Measurements from ENCODE around the gene MCEE.

Gene MCEE

DNA sequence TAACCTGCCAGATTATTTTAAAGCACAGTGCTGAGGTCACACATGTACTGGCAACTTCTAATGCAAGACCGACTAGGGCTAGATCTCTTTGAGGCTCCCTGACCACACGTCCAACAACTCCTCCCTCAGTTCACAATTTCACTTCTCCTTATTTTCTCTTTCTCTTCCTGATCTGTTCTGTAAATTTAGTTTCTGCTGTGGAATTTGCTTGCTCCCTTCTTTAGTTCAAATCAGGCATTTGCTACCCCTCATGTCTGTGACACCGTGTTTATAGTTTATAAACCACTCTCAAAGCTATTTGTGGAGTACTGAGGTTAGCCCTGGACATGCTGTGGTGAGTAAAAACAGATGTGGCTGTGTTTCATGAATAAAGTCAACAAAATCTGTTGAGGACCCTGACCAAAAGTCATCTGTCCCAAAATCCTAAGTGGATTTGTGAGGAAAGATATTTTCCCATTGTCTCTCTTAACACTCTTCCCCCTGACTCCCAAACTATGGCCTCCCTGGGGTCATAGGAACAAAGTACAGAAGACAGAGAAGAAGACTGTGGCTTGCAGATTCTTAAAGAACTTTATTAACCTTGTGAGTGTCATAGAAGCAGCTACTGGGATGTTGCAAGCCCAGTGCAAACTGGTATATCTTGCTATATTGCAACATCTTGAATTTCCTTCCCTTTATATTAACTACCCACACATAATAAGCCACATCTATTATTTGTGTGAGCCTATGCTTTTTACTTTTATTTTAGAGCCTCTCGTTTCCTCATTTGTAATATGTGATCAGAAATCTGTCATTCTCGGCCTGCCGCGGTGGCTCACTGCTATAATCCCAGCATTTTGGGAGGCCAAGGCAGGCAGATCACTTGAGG is 65.0 kb downstream of the MCEE start:
- H2AK5ac ChIP-seq (ENCODE audit: low read depth, low read length), result no peak overlapping the region
- H3K9ac ChIP-seq (ENCODE audit: low read depth, low read length, poor library complexity), result no peak overlapping the region
- H3K36me3 ChIP-seq (replicated peaks in 1 of 2; ENCODE audit: control insufficient read depth in 2 of 2, insufficient read depth in 2 of 2, low read length in 2 of 2), result no peaks in the 10 kb centered on the region
- no peak for DNase-seq (ENCODE audit: low spot score)
- H4K91ac ChIP-seq (ENCODE audit: low read depth, low read length, poor library complexity), result no peak overlapping the region
- H3K14ac ChIP-seq (ENCODE audit: low read length), result no peak overlapping the region
- no peak overlapping the region for H3K27ac ChIP-seq (replicated peaks; ENCODE audit: low read length)
- no peak overlapping the region for H3K4me2 ChIP-seq (ENCODE audit: insufficient read depth, low read length, poor library complexity, severe bottlenecking)
- H3K4ac ChIP-seq (ENCODE audit: low read length), result no peak overlapping the region
- H4K8ac ChIP-seq (ENCODE audit: low read depth, low read length), result no peak overlapping the region
- peaks cover 0 to 30% (median 2%) of the 10 kb centered on the region in 3 experiments for H3K27me3 ChIP-seq (ENCODE audit: control insufficient read depth in 3 of 3, insufficient read depth in 3 of 3, low read depth in 1 of 3, low read length in 3 of 3)
- peaks cover 0 to 4% of the 10 kb centered on the region in 2 donors for H3K4me1 ChIP-seq (ENCODE audit: control insufficient read depth in 2 of 2, insufficient read depth in 1 of 2, low read depth in 1 of 2, low read length in 2 of 2)
- no peak overlapping the region for H3K23ac ChIP-seq (ENCODE audit: low read depth, low read length, poor library complexity)
- WGBS, 2 donors (ENCODE audit: extremely low coverage in 2 of 2, insufficient read length in 2 of 2, insufficient replicate concordance in 1 of 2), result no CpG with 5 or more reads among the region's 7 CpGs
- H3K9me3 ChIP-seq (replicated peaks in 1 of 2; ENCODE audit: control insufficient read depth in 2 of 2, insufficient read depth in 1 of 2, low read depth in 1 of 2, low read length in 2 of 2), result no peaks in the 10 kb centered on the region
- no peak overlapping the region for H2AFZ ChIP-seq (ENCODE audit: low read length)
- no peak overlapping the region for H3K18ac ChIP-seq (ENCODE audit: low read length)
- peaks cover 8% of the 10 kb centered on the region for H3K79me1 ChIP-seq (ENCODE audit: low read depth, low read length)
- no peak overlapping the region for H3K4me3 ChIP-seq (ENCODE audit: low read length in 2 of 2)
- no peak overlapping the region for H2BK120ac ChIP-seq (ENCODE audit: low read depth, low read length)
- no peak overlapping the region for H2BK15ac ChIP-seq (ENCODE audit: low read length)
- H2BK5ac ChIP-seq (ENCODE audit: low read length), result no peak overlapping the region
- no peak overlapping the region for H2BK12ac ChIP-seq (ENCODE audit: low read length)

DNA sequence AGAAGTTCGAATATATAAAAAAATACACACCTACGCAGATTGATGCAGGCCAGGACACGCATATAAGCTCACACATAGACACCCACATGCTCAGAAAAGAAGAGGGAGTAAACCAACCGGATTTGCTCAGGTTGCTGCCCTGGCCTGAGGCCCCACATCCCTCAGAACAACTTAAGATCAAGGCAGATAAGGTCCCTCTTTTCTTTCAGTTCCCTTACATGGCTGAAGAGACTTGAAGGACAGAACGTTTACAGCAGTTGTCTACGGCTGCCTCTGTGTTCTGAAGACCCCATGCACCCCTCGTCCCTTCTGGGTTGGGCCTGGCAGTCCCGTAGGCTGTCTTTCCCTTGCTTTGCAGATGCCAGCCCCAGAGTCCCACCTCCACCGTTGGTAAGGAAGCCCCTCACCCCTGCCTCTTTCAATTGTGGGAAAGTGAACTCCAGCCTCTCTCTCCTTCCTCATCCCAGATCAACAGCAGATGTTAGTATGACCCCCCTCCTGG is 65.9 kb downstream of the MCEE start:
- H3K36me3 ChIP-seq (replicated peaks in 1 of 2; ENCODE audit: control insufficient read depth in 2 of 2, insufficient read depth in 2 of 2, low read length in 2 of 2), result no peaks in the 10 kb centered on the region
- no peak overlapping the region for H2BK120ac ChIP-seq (ENCODE audit: low read depth, low read length)
- no peak overlapping the region for H3K4ac ChIP-seq (ENCODE audit: low read length)
- H3K9me3 ChIP-seq (replicated peaks in 1 of 2; ENCODE audit: control insufficient read depth in 2 of 2, insufficient read depth in 1 of 2, low read depth in 1 of 2, low read length in 2 of 2), result no peaks in the 10 kb centered on the region
- no peak for DNase-seq (ENCODE audit: low spot score)
- no peak overlapping the region for H4K91ac ChIP-seq (ENCODE audit: low read depth, low read length, poor library complexity)
- no peak overlapping the region for H2BK12ac ChIP-seq (ENCODE audit: low read length)
- H3K14ac ChIP-seq (ENCODE audit: low read length), result no peak overlapping the region
- H3K23ac ChIP-seq (ENCODE audit: low read depth, low read length, poor library complexity), result no peak overlapping the region
- H3K18ac ChIP-seq (ENCODE audit: low read length), result no peak overlapping the region
- no peak overlapping the region for H3K27ac ChIP-seq (replicated peaks; ENCODE audit: low read length)
- peaks cover 0 to 38% (median 2%) of the 10 kb centered on the region in 3 experiments for H3K27me3 ChIP-seq (ENCODE audit: control insufficient read depth in 3 of 3, insufficient read depth in 3 of 3, low read depth in 1 of 3, low read length in 3 of 3)
- no peak overlapping the region for H3K9ac ChIP-seq (ENCODE audit: low read depth, low read length, poor library complexity)
- no peak overlapping the region for H2AK5ac ChIP-seq (ENCODE audit: low read depth, low read length)
- H3K79me1 ChIP-seq (ENCODE audit: low read depth, low read length), result peaks cover 5% of the 10 kb centered on the region
- no peak overlapping the region for H2AFZ ChIP-seq (ENCODE audit: low read length)
- no peak overlapping the region for H3K4me3 ChIP-seq (ENCODE audit: low read length in 2 of 2)
- H4K8ac ChIP-seq (ENCODE audit: low read depth, low read length), result no peak overlapping the region
- H3K4me1 ChIP-seq (ENCODE audit: control insufficient read depth in 2 of 2, insufficient read depth in 1 of 2, low read depth in 1 of 2, low read length in 2 of 2), result peaks cover 0 to 2% of the 10 kb centered on the region in 2 donors
- no peak overlapping the region for H3K4me2 ChIP-seq (ENCODE audit: insufficient read depth, low read length, poor library complexity, severe bottlenecking)
- no CpG with 5 or more reads among the region's 9 CpGs for WGBS, 2 donors (ENCODE audit: extremely low coverage in 2 of 2, insufficient read length in 2 of 2, insufficient replicate concordance in 1 of 2)
- H2BK15ac ChIP-seq (ENCODE audit: low read length), result no peak overlapping the region
- no peak overlapping the region for H2BK5ac ChIP-seq (ENCODE audit: low read length)

DNA sequence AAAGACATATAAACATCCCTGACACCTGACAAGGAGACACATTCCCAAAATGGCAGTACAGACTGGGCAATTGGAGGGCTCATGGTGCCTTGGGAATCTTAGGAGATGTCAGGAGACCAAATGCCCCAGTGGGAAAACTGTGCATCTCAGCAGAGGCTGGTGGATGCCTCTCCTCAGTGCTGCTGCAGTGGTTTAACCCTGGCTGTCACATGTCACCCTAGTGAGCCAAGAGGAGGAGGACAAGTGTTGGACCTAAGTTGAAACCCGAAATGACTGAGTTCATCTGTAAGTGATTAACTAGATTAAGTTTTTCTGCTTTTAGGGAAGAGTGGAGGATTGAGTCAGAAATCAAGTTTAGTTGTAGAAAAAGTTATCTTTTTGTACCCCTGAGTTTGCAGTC is 66.8 kb downstream of the MCEE start:
- Histone ChIP-seq H3K4me3 (ENCODE audit: low read length in 2 of 2) (no peak overlapping the region), H3K27me3 (ENCODE audit: control insufficient read depth in 3 of 3, insufficient read depth in 3 of 3, low read depth in 1 of 3, low read length in 3 of 3) (peaks cover 0 to 47% (median 2%) of the 10 kb centered on the region in 3 experiments), H3K23ac (ENCODE audit: low read depth, low read length, poor library complexity) (no peak overlapping the region), H3K79me1 (ENCODE audit: low read depth, low read length) (no peaks in the 10 kb centered on the region), H3K27ac (replicated peaks; ENCODE audit: low read length) (no peak overlapping the region), H3K36me3 (replicated peaks in 1 of 2; ENCODE audit: control insufficient read depth in 2 of 2, insufficient read depth in 2 of 2, low read length in 2 of 2) (no peaks in the 10 kb centered on the region), H3K4me1 (ENCODE audit: control insufficient read depth in 2 of 2, insufficient read depth in 1 of 2, low read depth in 1 of 2, low read length in 2 of 2) (no peaks in the 10 kb centered on the region), H3K4ac (ENCODE audit: low read length) (no peak overlapping the region), H4K8ac (ENCODE audit: low read depth, low read length) (no peak overlapping the region), H3K9ac (ENCODE audit: low read depth, low read length, poor library complexity) (no peak overlapping the region), H4K91ac (ENCODE audit: low read depth, low read length, poor library complexity) (no peak overlapping the region), H3K18ac (ENCODE audit: low read length) (no peak overlapping the region), H3K9me3 (replicated peaks in 1 of 2; ENCODE audit: control insufficient read depth in 2 of 2, insufficient read depth in 1 of 2, low read depth in 1 of 2, low read length in 2 of 2) (no peaks in the 10 kb centered on the region), H2BK12ac (ENCODE audit: low read length) (no peak overlapping the region), H2BK120ac (ENCODE audit: low read depth, low read length) (no peak overlapping the region), H2AK5ac (ENCODE audit: low read depth, low read length) (no peak overlapping the region), H2AFZ (ENCODE audit: low read length) (no peak overlapping the region), H3K14ac (ENCODE audit: low read length) (no peak overlapping the region), H2BK5ac (ENCODE audit: low read length) (no peak overlapping the region), H2BK15ac (ENCODE audit: low read length) (no peak overlapping the region), H3K4me2 (ENCODE audit: insufficient read depth, low read length, poor library complexity, severe bottlenecking) (no peak overlapping the region)
- no CpG with 5 or more reads among the region's 1 CpG for WGBS, 2 donors (ENCODE audit: extremely low coverage in 2 of 2, insufficient read length in 2 of 2, insufficient replicate concordance in 1 of 2)
- DNase-seq (ENCODE audit: low spot score), result no peak

DNA sequence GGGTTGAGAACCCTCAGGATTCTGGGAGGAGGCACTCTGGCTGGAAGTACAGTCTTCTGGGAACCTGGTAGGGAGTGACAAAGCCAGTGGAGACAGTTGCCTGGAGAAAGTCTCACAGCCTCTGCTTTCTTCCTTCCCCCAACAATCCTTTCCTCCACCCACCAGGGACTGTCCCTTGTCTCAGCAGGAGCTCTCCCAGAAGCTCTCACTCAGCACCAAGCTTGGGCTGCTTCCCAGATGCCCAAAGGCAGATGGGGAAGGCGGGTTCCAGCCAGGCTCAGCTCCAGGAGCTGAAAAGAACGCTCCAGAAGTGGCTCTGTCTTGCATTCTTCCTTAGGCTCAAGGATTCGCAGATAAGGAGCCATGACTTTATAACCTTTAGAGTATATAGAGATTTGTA is 69.2 kb downstream of the MCEE start:
- H3K36me3 ChIP-seq (replicated peaks in 1 of 2; ENCODE audit: control insufficient read depth in 2 of 2, insufficient read depth in 2 of 2, low read length in 2 of 2), result no peaks in the 10 kb centered on the region
- no peak overlapping the region for H2BK5ac ChIP-seq (ENCODE audit: low read length)
- no peak overlapping the region for H3K4me2 ChIP-seq (ENCODE audit: insufficient read depth, low read length, poor library complexity, severe bottlenecking)
- H2AFZ ChIP-seq (ENCODE audit: low read length), result no peak overlapping the region
- H3K4me3 ChIP-seq (ENCODE audit: low read length in 2 of 2), result no peak overlapping the region
- H2BK12ac ChIP-seq (ENCODE audit: low read length), result no peak overlapping the region
- H3K27me3 ChIP-seq (ENCODE audit: control insufficient read depth in 3 of 3, insufficient read depth in 3 of 3, low read depth in 1 of 3, low read length in 3 of 3), result peaks cover 0 to 52% (median 2%) of the 10 kb centered on the region in 3 experiments
- no peaks in the 10 kb centered on the region for H3K4me1 ChIP-seq (ENCODE audit: control insufficient read depth in 2 of 2, insufficient read depth in 1 of 2, low read depth in 1 of 2, low read length in 2 of 2)
- H2AK5ac ChIP-seq (ENCODE audit: low read depth, low read length), result no peak overlapping the region
- no peaks in the 10 kb centered on the region for H3K79me1 ChIP-seq (ENCODE audit: low read depth, low read length)
- H2BK120ac ChIP-seq (ENCODE audit: low read depth, low read length), result no peak overlapping the region
- H2BK15ac ChIP-seq (ENCODE audit: low read length), result no peak overlapping the region
- H3K9ac ChIP-seq (ENCODE audit: low read depth, low read length, poor library complexity), result no peak overlapping the region
- no peak overlapping the region for H3K4ac ChIP-seq (ENCODE audit: low read length)
- H3K18ac ChIP-seq (ENCODE audit: low read length), result peak overlapping the region; percentile 32
- no peaks in the 10 kb centered on the region for H3K9me3 ChIP-seq (replicated peaks in 1 of 2; ENCODE audit: control insufficient read depth in 2 of 2, insufficient read depth in 1 of 2, low read depth in 1 of 2, low read length in 2 of 2)
- H4K8ac ChIP-seq (ENCODE audit: low read depth, low read length), result no peak overlapping the region
- no CpG with 5 or more reads among the region's 3 CpGs for WGBS, 2 donors (ENCODE audit: extremely low coverage in 2 of 2, insufficient read length in 2 of 2, insufficient replicate concordance in 1 of 2)
- no peak overlapping the region for H3K27ac ChIP-seq (replicated peaks; ENCODE audit: low read length)
- H3K14ac ChIP-seq (ENCODE audit: low read length), result no peak overlapping the region
- H4K91ac ChIP-seq (ENCODE audit: low read depth, low read length, poor library complexity), result no peak overlapping the region
- H3K23ac ChIP-seq (ENCODE audit: low read depth, low read length, poor library complexity), result no peak overlapping the region
- DNase-seq (ENCODE audit: low spot score), result no peak
